ENCODE measurements around the gene ACTG1. TPM values are rescaled to one million over a fixed set of nuclear protein-coding genes. Genes with fewer than 3 reads are reported as not detected.

Gene ACTG1
- total and polyA plus RNA-seq, 2 of the 13 experiments (the other 11 are each of a cell fraction or from before 2014, with no cell fraction given): 973 to 1,138 TPM

GRCh38 chr17:81489012-81489997 is 23.3 kb downstream of the ACTG1 start:
- CTCF ChIA-PET (ENCODE audit: low intra/inter-chr PET ratio, low total read pairs): no interaction called here
- intact Hi-C loops (cut with micrococcal nuclease; ENCODE audit: unreplicated experiment): no loop called here
- H3K27ac ChIP-seq (ENCODE audit: extremely low read length, insufficient read depth, low read length): no peak overlapping the region
- no peaks in the 10 kb centered on the region for H3K36me3 ChIP-seq (replicated peaks in 1 of 2; ENCODE audit: control insufficient read depth in 1 of 2, insufficient read depth in 2 of 2, low read length in 2 of 2)
- H4K20me1 ChIP-seq (ENCODE audit: insufficient read depth, low read length): no peaks in the 10 kb centered on the region
- WGBS (ENCODE audit: low lambda C conversion rate): 29% methylated on average over 24 of the region's 27 CpGs
- POLR2A ChIA-PET: interaction anchor here (0.6 to 1.6 kb wide), 7 partner anchors 20 to 1070 kb away, joined by 3 to 6 read pairs (median 4); partner anchors contain the start of genes ACTG1, BAHCC1 and SLC38A10
- in situ Hi-C loops (cut with HindIII; ENCODE audit: extremely low pct_ligation_motif_present, low pct_unique_long_range_greater_than_20kb): no loop called here
- peak; percentile 7; the same call in 2 of the 3 replicates for ATAC-seq
- peaks cover 1 to 22% of the 10 kb centered on the region in 2 experiments; a peak in 4 of 5 replicates for H3K27me3 ChIP-seq (ENCODE audit: control insufficient read depth in 1 of 2, insufficient read depth in 2 of 2, low read length in 2 of 2)
- FAIRE-seq: no peak
- peak overlapping the region in 1 of 3 experiments; percentile 25; a peak in 1 of 6 replicates for H3K4me3 ChIP-seq (replicated peaks in 1 of 3; ENCODE audit: insufficient read depth in 1 of 3, low read depth in 2 of 3, low read length in 3 of 3)
- BruUV-seq (replicated peaks): no TSS peak
- no peaks in the 10 kb centered on the region for H3K9me3 ChIP-seq (ENCODE audit: low read length)
- H3K4me2 ChIP-seq (ENCODE audit: low read depth, low read length): no peak overlapping the region; the same call in 1 of the 2 replicates
- DNase-seq (ENCODE audit: low spot score): no peak
- no peaks in the 10 kb centered on the region for H3K79me2 ChIP-seq (ENCODE audit: insufficient read depth, low read length)
- H3K4me1 ChIP-seq (ENCODE audit: insufficient read depth, low read length): peaks cover 71% of the 10 kb centered on the region
- H3K9ac ChIP-seq (ENCODE audit: insufficient read depth, low read depth, low read length): no peak overlapping the region
- no peak overlapping the region for H2AFZ ChIP-seq (ENCODE audit: low read length)
- TF ChIP-seq ATF4 (CRISPR knock-in tag; IDR thresholded peaks at IDR 0.05) (no peak), MAF1 (CRISPR knock-in tag; IDR thresholded peaks at IDR 0.05; ENCODE audit: borderline replicate concordance) (no peak), ZNF30 (CRISPR knock-in tag; IDR thresholded peaks at IDR 0.05) (0 out of 2 replicates have a peak, but pooled peaks have one; percentile 54), XRCC5 (optimal IDR thresholded peaks at IDR 0.05; ENCODE audit: low read length) (peak; percentile 5), ZNF225 (CRISPR knock-in tag; IDR thresholded peaks at IDR 0.05) (no peak), PBX3 (CRISPR knock-in tag; IDR thresholded peaks at IDR 0.05; ENCODE audit: borderline replicate concordance) (no peak), NAIF1 (CRISPR knock-in tag; IDR thresholded peaks at IDR 0.05; ENCODE audit: borderline replicate concordance) (no peak), TBX2 (CRISPR knock-in tag; IDR thresholded peaks at IDR 0.05; ENCODE audit: borderline replicate concordance) (no peak), ZC3H13 (CRISPR knock-in tag; IDR thresholded peaks at IDR 0.05) (0 out of 2 replicates have a peak, but pooled peaks have one; percentile 5), SP140L (CRISPR knock-in tag; IDR thresholded peaks at IDR 0.05; ENCODE audit: borderline replicate concordance) (no peak), ZFP91 (CRISPR knock-in tag; IDR thresholded peaks at IDR 0.05; ENCODE audit: borderline replicate concordance) (peak; percentile 26; the same call in 1 of the 2 replicates), HOXA3 (CRISPR knock-in tag; IDR thresholded peaks at IDR 0.05) (peak; percentile 27; the same call in 1 of the 2 replicates), SKI (IDR thresholded peaks at IDR 0.05; ENCODE audit: partially characterized antibody) (no peak), LCORL (IDR thresholded peaks at IDR 0.05) (no peak), LCORL (CRISPR knock-in tag; IDR thresholded peaks at IDR 0.05) (0 out of 2 replicates have a peak, but pooled peaks have one; percentile 33), MAX (IDR thresholded peaks at IDR 0.05) (peak; percentile 59), HBP1 (CRISPR knock-in tag; IDR thresholded peaks at IDR 0.05; ENCODE audit: low read depth) (0 out of 2 replicates have a peak, but pooled peaks have one; percentile 14)
